CD4-positive, alpha-beta T cell treated with Interleukin-1 beta for 1 hour (primary cell): ENCODE data around the gene MVD.

Experiments used
- DNase-seq, 2 donors: peaks; one replicate each; pipeline ENCODE4 v3.0.0-alpha.2; 2020 to 2022

Gene MVD

DNA sequence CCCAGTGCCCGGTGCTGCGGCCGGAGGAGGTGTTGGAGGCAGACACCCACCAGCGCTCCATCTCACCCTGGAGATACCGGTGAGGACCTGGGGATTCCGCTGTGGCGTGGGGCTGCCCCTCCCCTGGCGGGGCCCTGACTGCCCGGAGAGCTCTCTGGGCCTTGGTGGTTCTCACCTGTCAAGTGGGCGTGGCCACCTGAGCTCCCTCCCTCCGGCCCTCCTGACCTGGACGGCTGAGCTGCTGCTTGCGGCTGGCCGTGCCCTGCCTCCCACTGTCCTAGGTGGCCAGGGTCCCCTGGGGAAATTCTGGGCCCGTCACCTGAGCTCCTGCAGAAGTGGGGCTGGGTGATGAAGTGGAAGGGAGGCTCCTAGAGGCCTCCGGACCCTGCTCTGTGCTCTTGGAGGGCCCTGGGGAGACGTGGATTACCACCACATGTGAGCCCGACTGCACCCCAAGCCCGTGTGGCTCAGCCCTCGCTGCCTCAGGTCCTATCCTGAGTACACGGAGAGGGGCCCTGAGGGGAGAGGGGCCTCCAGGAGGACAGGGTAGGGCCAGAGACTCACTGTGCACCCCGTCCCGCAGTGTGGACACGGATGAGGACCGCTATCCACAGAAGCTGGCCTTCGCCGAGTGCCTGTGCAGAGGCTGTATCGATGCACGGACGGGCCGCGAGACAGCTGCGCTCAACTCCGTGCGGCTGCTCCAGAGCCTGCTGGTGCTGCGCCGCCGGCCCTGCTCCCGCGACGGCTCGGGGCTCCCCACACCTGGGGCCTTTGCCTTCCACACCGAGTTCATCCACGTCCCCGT lies 23.5 kb downstream of the MVD start:
- DNase-seq = no peak

DNA sequence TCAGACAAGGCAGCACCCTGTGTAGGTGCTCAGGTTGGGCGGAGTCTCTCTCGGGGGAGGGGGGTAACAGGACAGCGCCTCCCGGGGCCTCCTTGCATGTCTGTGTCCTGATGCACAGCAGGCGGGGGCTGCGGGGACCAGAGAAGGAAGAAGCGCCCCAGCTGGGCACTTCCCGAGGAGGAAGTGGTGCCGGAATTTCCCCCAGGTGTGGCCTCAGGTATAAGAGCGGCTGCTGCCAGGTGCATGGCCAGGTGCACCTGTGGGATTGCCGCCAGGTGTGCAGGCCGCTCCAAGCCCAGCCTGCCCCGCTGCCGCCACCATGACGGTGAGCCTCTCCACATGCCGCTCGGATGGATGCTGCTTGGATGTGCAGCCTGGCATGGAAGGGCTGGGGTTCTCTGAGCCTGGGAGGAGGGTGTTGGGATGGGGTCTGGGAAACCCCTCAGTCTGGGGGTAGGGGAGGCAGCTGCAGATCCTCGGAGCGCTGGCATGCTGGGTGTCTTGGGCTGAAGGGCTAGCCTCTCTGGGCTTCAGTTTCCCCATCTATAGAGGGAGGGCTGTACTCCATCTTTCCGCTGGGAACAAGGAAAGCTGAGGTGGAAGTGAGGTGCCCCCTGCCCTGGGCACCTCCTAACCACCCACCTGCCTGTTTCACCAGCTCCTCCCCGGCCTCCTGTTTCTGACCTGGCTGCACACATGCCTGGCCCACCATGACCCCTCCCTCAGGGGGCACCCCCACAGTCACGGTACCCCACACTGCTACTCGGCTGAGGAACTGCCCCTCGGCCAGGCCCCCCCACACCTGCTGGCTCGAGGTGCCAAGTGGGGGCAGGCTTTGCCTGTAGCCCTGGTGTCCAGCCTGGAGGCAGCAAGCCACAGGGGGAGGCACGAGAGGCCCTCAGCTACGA lies 24.3 kb downstream of the MVD start, which contains the start of gene IL17C:
Gene IL17C, plus strand, starts transcription at position 250 of the 908 bp plus-strand sequence. Its CDS starts 70 bp downstream, at position 320.
- DNase-seq = peak; percentile 33 to 42

- no peak for DNase-seq
These were observed 26.2 kb downstream of the MVD start for GRCh38 chr16:88636488-88637265.

DNA sequence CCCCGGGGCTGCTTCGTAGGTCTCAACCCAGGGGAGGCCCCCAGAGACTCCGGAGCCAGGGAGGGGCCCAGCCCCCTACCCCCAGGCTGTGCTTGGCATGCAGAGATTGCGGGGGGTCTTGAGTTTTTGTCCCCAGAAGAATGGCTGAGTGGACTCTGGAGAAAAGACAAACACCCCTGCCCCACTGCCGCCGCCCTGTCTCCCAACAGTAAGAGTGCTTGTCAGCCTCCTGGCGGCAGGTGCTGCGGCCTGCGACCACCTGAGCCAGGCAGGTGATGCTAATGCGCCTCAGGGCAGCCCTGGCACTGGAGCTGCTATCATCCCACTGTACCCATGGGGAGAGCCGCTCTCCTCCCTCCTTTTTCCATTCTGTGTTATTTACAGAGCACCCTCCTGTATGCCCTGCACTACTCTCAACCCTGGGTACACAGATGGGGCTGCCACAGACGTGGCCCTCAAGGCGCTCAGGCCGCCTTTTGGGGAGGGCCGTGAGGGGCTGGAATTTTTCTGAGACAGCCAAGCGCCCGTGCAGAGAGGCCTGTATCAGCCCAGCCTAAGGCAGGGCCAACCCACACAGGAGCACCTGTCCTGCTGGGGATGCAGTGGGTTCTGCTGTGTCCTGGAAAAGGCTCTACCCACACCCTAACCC lies 27.1 kb downstream of the MVD start:
- no peak for DNase-seq

- no peak for DNase-seq
These were observed 27.8 kb downstream of the MVD start for GRCh38 chr16:88634994-88635670.

- DNase-seq = peak; percentile 56 to 68
These were observed 28.5 kb downstream of the MVD start for GRCh38 chr16:88634141-88634993.

DNA sequence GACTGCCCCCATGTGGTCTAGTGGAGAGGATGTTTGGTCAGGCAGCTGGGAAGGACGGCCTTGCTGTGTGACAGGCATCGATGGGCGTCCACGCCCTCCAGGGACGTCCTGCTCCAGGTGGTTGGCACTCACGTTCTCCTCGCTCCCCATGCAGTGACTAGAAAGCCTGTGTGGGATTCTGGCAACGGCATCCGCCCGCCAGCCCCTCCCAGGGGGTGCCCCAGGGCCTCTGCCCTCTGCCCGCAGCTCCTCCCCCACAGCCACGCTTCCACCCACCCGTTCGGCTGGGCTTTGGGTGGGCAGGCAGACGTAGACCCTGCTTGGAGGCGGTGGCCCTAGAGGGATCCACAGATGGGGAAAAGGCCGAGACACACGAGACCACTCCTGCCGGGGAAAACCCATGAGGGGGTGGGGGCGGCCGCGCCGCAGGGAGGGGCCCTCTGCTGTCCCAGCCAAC lies 29.2 kb downstream of the MVD start:
- peak; percentile 70 to 74 for DNase-seq

DNA sequence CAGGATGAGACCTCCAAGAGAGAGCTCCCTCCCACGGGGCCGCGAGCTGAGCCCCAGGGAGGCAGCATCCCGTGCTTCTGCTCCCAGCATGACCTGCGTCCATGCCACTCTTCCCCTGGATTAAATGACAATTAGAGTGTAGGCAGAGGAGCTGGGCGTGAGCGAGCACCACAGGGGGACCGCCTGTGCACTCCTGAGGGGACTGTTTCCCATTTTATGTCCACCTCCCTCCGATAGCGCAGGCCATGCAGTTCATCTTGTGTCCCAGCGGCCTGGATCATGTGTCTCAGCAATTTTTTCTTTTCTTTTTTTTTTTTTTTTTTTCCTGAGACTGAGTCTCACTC lies 30.3 kb downstream of the MVD start:
- DNase-seq = no peak

- no peak for DNase-seq
These were observed 30.8 kb downstream of the MVD start for GRCh38 chr16:88631920-88632586.

DNA sequence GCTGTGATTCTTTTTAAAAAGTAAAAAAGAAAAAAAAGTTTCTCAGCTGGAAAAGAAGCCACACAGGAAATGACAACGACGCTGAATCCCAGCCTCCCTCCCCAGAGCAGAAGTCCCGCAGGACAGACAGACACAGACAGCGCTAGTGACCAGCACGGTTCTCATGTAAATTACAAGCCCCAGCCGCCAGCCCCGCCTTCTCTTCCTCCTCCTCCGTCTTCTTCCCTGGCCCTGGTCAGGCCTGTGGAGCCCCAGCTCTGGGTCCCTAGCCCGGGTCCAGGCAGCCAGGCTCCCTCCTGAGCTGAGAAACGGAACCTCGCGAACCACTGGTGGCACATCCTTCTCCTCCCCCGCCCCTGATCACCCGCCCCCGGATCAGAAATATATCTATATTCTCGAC lies 31.5 kb downstream of the MVD start:
- no peak for DNase-seq

DNA sequence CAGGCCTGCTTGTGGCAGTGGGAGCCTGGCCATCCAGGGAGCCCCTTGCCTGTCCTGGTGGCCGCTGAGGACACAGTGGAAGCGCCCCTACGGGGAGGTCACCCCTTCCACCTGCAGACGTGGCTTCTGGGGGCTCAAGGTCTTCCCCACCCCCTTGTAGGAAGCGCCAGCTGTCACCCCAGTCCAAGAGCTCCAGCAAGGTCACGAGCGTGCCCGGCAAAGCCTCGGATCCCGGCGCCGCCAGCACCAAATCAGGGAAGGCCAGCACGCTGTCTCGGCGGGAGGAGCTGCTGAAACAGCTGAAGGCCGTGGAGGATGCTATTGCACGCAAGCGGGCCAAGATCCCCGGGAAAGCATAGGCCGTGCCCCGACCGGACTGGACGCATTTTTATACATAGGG lies 31.9 kb downstream of the MVD start:
- no peak for DNase-seq

- DNase-seq = no peak
These were observed 32.5 kb downstream of the MVD start for GRCh38 chr16:88630433-88630832.

- DNase-seq = no peak
These were observed 33.1 kb downstream of the MVD start for GRCh38 chr16:88629835-88630234.

- DNase-seq = no peak
These were observed 34.3 kb downstream of the MVD start for GRCh38 chr16:88628512-88628974.

DNA sequence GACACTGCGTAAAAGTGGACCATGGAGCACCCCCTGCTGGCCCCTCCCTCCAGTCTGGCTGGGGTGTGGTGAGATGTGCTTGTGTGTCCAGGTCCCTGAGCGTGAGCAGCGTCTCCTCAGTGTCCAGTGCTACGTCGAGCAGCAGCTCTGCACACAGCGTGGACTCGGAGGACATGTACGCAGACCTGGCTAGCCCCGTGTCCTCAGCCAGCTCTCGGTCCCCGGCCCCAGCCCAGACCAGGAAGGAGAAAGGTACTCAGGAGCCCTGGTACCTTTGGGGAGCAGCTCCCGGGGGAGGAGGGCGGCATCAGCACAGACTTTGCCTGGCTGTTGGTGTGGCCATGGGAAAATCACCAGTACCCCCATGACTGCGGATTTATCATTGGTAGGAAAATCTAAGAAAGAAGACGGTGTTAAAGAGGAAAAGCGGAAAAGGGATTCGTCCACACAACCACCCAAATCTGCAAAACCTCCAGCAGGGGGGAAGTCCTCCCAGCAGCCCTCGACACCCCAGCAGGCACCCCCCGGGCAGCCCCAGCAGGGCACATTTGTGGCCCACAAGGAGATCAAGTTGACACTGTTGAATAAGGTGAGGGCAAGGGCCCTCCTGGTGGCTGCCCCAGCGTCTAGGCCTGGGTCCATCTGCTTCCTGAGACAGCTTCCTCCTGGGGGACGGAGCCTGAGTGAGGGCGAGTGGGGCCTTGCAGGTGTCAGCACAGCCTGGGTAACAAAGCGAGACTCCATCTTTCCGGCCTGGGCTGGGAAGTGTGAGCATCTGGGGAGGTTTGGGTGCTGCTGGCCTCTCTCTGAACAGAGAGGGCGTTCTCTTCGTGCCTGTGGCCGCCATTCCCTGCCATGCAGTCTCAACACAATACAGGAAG lies 35.1 kb downstream of the MVD start:
- no peak for DNase-seq

DNA sequence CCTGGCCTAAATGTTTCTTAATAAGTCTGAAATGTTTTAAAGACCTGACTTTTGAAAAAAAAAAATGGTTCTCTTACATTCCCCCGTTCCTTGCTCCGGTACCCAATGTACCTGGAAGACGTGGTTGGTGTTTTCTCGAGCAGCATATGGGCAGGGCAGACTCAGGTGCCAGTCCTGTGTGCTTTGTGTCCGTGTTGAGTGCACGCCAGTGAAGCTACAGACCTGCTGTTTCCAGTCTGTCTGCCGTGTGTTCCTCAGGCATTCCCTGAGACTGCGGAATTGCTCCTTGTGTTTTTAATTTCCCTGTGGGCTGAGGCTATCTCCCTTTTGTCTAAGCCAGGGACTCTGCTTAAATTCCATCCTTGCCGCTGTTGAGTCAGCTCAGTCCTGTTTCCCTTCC lies 36.2 kb downstream of the MVD start:
- DNase-seq = no peak

DNA sequence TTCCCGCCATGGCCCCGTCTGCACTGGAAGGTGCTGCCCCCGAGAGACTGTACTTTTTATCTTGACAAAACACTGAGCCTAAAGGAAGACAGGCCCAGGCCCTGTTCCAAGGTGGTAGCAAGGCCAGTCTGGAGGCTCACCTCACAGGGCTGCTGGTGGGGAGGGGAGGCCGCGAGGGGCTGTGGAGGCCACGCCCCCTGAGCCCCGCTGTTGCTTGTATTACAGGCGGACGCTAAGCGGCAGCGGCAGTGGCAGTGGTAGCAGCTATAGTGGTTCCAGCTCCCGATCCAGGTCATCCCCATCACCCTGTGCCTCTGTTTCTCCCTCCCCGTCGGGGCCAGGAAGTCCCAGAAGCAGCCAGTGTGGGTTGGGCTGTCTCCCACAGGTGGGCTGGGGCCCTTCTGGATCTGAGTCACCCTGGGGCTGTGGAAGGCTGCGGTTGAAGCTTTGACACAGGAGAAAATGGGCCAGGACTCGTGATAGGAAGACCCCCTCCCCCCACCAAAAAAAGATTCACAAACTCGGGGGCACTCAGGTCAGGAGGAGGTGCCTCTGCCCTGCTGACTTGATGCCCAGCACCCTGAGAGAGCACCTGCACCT lies 37.8 kb downstream of the MVD start:
- DNase-seq = no peak

GRCh38 chr16:88624481-88624880 lies 38.4 kb downstream of the MVD start:
- DNase-seq = no peak

DNA sequence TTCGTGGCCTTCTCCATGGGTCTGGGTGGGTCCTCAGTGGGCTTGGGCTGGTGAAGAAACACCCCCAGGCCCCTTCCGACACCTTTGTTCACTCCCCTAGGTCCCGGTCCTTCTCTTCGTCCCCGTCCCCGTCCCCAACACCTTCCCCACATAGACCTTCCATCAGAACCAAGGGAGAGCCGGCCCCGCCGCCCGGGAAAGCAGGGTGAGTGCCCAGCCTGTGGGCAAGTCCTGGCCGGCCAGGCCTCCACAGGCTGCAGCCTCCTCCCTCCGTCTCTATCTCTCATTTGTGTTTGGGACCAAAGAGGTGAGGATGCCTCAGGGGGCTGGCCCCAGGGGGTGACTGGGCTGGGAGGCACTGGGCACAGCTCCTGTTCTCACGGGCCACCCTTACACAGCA lies 39.0 kb downstream of the MVD start:
- no peak for DNase-seq
